Left hindlimb (tissue), 1 donor: Measurements from ENCODE around the gene KDELR1.

Experiments used
- DNase-seq: peaks from one replicate; pipeline ENCODE4 v3.0.0-alpha.2; 2018

Gene KDELR1

DNA sequence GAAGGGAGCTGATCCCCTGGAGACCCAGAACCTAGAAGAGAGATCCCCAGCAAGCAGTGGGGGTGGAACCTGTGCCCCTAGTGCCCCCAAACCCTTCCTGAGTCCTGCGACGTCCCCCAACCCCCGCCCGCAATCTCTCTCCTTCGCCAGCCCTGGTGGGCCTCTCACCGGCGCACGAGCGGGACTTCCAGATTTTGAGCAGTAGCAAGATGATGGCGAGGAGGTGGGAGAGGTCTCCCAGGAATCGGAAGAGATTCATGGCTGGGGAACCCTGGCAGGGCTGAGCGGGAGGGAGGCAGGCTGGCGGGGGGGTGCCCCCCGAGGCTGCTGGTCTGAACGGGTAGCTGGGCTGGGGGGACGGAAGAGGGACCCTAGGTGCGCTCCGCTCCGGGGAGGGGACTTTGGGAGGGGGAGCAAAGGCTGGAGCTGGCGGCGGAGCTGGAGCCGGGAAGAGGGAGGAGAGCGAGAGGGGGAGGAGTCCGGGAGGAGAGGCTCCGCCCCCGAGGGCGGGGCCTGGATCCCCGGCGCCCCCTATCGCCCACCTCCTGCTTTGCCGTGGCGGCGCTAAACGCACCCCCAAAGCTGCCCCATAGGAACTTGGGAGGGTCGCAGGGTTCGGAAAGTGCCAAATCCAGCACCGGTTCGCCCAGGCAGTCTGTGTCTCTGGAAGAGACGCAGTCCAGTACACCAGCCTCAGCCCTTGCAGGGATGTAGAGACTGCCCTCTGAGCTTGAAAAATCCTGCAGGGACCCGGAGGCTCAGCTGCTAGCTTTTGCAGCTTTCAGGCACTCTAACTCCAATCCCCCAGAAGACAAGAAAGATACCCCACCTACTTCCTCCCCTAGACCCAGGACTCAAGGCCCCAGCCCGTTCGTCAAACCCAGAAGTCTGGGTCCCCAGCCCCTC is at the start of gene KDELR1:
Gene KDELR1 (minus strand): TSS at position 452 of the 906 bp plus-strand sequence. CDS start 193 bp downstream, at position 259.
- DNase-seq: peak; percentile 88

DNA sequence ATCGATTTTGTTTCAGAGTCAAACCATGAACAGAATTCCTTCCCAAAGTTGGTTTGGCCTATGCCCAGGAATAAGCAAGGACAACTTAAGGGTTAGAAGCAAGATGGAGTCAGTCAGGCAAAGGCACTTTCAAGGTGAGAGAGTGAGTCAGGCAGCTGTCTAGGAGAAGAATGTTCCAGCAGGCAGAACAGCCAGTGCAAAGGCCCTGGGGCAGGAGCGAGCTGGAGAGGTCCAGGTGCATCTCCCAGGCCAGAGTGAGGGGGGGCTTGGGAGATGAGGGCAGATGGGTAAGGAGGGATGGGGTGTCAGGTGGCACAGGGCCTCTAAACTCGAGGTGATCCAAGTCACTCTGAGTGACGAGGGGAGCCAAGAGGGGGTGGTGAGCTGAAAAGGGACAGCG is 45.2 kb upstream of the KDELR1 start:
- DNase-seq: no peak

DNA sequence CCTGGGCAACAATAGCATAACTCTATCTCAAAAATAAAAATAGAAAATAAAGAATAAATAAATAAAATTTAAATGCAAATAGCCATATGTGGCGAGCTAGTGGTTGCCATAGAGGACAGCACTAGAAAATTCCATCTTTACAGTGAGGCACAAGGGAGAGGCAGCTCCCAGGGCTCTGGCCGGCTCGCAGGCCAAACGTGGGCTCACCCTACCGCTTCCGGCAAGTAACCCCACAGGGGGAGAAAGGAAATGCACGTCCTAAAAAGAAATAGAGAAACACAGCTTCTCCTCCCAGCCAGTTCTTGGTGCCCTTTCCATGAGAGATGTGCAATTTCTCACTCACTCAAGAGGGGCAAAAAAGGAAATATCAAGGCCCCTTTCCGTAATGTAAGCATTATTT is 42.0 kb upstream of the KDELR1 start:
- no peak for DNase-seq

DNA sequence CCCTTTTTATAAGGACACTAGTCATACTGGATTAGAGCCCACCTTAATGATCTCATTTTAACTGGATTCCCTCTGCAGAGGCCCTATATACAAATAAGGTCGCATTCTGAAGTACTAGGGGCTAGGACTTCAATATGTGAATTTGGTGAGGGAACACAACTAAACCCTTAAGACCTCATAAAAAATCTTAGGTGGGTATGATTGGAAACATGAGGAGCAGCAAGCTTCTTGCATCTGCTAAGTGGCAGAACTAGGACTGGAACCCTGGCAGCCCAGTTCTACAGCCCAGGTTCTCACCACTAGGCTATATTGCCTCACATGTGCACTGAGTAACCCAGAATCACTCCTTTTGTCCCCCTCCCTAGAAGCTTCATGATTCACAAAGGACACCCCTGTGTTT is 37.3 kb upstream of the KDELR1 start:
- no peak for DNase-seq

DNA sequence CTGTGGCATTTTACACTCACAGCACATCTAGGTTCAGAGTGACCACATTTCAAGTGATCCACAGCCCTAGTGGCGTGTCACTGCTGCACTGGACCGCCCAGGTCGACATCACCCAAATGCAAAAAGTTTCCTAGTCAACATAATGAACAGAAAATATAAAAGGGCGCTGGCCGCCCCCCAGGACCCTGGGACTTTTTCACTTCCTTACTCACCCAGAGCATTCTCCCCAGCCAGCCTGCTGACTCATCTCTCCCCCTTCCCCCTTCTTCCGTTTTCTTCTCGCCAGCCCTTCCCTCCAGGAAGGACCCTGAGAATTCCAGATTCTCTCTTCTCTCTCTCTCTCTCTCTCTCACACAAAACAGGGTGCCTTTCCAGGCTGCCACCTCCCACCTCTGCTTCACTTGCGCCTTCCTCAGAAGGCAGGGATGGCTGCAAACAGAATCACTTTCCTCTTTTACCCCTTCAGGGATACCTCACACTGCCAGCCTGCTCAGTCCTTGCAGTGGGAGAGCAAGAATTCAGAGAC is 33.4 kb upstream of the KDELR1 start:
- no peak for DNase-seq

DNA sequence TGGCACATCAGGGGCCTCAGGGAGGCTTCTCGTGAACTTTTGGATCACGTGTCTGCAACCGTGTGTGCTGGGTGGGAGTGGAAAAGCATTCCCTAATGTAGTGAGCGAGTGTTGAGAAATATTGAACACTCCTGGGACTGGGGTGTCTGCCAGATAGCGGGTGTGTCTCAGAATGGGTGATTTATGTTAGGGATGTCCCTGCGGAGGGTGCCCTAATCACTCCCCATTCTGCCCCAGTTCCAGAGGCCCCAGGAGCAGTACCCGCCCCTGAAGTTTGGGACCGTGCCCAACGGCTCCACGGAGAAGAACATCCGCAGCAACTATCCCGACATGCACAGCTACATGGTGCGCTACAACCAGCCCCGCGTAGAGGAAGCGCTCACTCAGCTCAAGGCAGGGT is 30.2 kb upstream of the KDELR1 start:
- no peak for DNase-seq

DNA sequence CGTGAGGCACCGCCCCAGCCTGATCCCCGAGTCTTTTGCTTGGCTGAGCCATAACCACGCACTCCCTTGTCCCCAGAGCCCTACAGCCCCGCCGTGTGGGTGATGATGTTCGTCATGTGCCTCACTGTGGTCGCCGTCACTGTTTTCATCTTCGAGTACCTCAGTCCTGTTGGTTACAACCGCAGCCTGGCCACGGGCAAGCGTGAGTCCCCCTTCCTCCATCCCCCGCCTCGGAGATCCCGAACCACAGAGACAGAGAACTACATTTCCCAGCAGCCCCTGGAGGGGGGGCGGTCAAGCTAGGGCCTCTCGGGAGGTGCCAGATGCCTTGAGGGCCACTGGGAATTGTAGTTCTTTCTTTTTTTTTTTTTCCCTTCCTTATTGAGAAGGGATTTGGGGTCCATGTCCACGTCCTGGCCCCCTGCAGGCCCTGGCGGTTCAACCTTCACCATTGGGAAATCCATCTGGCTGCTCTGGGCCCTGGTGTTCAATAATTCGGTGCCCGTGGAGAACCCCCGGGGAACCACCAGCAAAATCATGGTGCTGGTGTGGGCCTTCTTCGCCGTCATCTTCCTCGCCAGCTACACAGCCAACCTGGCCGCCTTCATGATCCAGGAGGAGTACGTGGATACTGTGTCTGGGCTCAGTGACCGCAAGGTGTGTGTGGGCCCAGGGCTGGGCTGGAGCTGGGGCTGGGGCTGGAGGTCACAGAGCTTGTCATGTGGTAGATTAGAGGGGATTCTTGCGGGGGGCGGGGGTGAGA is 28.0 kb upstream of the KDELR1 start:
- no peak for DNase-seq

DNA sequence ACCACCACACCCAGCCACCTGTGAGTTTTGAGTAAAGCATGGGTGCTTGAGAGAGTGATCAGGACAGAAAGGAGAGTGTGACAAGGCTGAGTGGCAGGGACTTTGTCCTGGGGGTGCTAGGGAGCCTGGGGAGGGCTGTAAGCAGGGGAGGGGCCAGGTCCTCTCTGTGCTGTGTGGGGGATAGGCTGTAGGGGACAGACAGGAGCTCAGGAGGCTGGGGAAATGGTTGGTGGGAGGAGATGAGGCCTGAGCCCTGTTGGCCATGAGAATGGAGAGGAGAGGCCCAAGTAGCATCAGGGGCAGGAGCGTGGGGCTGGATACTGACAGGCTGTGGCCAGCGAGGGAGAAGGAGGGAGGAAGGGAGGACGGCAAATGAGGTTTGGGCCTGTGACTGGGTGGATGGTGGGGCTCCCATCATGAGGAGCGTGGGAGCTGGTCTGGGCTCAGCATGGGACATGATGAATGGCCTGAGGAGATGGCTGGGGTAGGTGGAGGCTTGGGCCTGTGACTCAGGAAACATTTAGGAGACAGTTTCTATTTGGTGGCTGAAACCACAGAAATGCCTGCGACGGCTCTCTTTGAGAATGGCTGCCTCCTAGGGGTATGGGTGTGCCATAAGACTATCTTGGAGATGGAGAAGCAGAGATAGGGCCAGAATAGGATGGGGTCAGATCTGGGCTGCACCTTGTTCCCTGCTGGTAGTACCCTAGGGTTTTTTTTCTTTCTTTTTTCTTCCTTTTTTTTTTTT is 27.1 kb upstream of the KDELR1 start:
- DNase-seq: no peak

DNA sequence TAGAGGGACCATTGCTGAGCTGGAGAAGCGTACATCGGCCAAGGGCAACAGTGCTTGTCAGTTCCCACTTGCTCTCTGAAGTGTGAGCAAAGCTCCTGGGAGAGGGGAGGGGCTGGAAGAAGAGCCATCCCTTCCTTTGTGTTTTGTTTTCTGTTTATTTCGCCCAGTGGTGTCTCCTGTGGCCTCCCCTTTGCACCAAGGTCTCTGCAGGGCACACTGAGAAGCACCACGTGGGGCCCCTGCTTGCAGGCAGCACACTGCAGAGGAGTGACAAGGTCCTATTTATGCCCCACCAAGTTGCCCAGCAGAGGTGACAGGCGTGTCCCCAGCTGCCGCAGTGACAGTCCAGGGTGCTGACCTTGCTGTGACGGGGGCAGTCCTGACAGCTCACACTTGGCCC is 26.1 kb upstream of the KDELR1 start:
- DNase-seq: no peak

DNA sequence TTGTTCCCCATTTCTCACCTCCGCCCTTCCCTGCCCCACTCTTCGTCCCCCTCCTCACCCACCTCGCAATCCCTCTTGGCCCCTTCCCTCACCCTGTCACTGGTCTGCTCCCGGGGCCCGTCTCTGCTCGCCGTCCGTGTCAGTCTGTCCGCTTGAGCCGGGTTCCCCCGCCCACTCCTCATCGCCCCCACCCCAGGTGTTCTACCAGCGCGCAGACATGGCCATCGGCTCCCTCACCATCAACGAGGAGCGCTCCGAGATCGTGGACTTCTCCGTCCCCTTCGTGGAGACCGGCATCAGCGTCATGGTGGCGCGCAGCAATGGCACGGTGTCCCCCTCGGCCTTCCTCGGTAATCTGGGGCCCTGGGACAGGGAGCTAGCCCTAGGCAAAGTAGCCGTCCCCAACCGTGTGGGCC is 24.5 kb upstream of the KDELR1 start:
- DNase-seq: no peak

DNA sequence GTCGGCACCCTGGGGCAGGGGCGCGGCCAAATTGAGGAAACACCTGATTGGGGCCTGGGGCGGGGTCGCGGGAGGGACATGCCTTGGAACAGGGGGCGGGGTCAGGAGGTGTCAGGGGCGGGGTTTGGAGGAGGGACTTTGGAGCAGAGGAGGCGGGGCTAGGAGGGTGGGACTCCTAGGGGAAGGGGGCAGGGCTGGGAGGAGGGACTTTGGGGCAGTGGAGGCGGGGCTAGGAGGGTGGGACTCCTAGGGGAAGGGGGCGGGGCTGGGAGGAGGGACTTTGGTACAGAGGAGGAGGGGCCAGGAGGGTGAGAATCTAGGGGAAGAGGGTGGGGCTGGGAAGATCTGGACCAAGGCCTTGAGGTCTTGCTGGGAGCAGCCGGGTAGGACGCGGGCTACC is 24.0 kb upstream of the KDELR1 start:
- DNase-seq: peak; percentile 69

DNA sequence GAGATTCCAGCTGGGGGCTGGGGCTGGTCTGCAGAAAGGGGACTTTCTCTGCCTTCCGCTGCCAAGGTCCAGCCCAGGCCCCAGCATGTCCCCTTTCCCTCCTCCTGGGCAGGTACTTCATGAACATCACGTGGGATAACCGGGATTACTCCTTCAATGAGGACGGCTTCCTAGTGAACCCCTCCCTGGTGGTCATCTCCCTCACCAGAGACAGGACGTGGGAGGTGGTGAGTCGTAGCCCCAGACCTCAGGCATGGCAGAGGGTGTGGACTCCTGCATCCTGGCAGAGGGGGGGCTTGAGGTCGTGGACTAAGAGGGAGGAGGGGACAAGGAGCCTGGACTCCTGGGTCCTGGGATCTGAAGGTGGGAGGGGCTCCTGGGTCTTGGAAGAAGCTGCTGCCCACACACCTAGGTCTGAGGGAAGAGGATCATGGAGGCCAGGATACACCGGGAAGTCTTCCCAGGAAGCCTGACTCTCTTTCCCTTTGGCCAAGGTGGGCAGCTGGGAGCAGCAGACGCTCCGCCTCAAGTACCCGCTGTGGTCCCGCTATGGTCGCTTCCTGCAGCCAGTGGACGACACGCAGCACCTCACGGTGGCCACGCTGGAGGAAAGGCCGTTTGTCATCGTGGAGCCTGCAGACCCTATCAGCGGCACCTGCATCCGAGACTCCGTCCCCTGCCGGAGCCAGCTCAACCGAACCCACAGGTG is 22.7 kb upstream of the KDELR1 start:
- no peak for DNase-seq

DNA sequence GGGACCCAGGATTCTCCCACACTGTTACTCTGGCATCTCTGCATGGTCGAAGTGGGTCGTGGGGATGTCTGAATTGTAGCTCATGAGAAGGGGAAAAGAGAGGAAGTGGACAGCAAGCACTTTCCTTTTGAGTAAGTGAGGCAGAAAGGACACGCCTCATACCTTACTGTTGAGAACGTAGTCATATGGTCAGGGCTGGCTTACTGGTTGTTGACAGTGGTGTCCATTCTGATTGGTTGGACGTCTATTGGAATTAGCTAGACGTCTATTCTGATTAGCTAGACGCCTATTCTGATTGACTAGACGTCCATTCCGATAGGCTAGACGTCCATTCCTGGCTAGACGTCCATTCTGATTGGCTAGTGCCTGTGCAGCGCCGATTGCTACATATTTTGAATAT is 14.5 kb upstream of the KDELR1 start:
- no peak for DNase-seq

DNA sequence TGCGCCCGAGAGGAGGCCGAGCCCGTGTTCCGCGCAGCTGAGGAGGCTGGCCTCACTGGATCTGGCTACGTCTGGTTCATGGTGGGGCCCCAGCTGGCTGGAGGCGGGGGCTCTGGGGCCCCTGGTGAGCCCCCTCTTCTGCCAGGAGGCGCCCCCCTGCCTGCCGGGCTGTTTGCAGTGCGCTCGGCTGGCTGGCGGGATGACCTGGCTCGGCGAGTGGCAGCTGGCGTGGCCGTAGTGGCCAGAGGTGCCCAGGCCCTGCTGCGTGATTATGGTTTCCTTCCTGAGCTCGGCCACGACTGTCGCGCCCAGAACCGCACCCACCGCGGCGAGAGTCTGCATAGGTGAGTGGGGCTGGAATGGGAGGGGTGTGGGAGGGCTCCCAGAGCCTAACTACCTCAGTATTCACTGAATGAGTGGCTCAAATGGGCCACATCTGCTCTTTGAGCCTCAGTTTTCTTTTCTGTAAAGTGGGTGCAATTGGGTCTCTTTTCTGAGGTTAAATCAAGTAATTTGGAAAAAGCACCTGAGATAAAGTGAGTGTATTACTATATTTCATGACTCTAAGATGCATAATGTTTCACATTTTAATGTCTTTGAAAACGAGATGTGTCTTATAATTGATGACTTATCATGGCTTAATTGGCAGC is 13.8 kb upstream of the KDELR1 start:
- DNase-seq: no peak

DNA sequence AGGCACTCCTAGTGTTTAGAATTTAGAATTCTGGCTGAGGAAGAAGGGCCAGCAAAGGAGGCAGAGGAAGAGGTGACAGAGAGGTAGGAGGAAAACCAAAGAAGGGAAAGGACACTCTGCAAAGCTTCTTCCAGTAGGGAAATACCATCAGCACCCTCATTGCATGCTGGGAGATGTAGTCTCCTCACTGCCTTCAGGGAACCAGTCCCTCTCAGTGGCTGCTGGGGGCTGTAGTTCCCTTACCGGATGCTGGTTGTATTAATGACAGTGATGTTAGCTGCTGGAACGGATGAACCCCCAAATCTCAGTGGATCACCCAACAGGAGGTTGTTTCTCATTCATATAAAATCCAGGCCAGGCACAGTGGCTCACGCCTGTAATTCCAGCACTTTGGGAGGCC is 12.3 kb upstream of the KDELR1 start:
- no peak for DNase-seq

DNA sequence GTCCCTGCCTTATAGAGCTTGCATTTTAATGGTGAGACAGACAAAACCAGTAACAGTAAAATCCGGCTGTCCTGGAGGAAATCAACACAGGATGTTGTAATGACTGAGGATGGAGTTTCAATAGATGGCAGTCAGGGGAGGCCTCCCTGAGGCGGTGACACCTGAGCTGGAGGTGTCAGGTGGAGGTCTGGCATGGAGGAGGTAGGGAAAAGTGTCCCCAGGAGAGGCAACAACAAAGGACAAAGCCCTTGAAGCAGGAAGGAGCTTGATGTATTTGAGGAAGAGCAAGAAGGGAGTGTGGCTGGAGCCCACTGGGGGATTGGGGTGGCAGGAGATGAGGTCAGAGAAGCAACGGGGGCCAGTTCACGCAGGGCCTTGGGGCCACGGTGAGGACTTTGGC is 9.9 kb upstream of the KDELR1 start:
- no peak for DNase-seq

DNA sequence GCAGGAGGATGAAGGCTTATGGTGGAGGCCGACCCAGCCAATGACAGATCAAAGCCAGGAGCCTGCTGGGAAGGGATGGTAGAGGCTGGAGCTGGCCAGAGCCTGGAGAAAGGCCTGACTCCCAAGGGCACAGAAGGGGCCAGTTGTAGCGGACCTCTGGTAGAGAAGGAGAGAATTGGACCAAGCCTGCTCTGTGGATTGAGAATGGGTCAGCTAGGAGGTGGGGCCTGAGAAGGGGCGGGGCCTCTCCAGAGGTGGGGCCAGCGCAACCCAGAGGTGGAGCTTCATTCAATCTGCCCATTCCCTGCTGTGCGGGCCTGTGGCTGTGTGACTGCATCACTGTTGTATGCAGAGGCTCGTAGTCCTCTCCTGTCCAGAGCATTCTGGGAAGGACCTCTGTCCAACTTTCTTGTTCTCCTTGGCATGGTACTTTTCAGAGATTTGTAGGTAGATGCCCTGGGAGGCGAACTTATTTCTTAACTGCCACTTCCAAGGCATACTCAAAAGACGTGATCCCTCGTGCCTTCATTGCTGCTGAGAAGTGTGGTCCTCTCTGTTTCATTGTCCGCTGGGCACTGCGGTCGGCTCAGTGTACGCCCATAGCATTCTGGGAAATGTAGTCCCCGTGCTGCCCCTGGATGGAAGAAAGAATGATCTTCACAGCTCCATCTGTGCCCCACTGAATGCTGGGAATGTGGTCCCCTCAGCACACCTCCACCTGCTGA is 8.8 kb upstream of the KDELR1 start:
- no peak for DNase-seq

DNA sequence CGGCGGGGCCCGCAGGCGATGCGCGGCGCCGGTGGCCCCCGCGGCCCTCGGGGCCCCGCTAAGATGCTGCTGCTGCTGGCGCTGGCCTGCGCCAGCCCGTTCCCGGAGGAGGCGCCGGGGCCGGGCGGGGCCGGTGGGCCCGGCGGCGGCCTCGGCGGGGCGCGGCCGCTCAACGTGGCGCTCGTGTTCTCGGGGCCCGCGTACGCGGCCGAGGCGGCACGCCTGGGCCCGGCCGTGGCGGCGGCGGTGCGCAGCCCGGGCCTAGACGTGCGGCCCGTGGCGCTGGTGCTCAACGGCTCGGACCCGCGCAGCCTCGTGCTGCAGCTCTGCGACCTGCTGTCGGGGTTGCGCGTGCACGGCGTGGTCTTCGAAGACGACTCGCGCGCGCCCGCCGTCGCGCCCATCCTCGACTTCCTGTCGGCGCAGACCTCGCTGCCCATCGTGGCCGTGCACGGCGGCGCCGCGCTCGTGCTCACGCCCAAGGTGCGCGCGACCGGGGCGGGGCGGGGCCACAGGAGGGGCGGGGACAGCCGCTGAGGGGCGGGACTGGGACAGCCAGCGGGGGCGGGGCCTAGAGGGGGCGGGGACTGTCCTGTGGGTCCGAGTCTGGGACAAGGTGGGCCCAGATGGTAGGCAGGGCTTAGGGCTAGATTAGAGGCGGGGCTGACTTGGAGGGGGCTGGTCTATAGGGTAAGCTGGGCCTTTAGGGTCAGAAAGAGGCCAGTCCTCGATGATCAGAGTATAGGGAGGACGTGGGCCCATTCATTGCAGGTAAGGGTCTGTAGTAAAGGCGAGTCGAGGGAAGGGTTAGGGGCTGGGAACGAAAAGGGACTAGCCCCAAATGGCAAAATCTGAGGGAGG is 7.3 kb upstream of the KDELR1 start:
- DNase-seq: peak; percentile 90

DNA sequence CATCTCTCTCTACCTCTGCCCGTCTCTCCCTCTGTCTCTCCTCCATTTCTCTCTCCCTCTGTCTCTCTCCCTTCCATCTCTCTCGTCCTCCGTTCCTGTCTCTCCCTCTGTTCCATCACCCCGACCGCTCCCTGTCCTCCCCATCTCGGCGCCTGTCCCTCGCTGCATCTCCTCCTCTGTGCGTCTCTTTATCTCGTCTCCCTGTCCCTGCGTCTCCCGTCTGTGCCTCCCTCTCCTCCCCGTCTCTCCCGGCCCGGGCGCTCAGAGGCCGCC is 6.7 kb upstream of the KDELR1 start:
- peak; percentile 40 for DNase-seq
